Activated T-cell treated with anti-CD3 and anti-CD28 coated beads for 24 hours (primary cell): ENCODE measurements around the gene COL4A1.

Experiments used
- DNase-seq: peaks from one replicate; pipeline ENCODE4 v3.0.0-alpha.2; 2020; ENCODE audit warnings: low read depth

COL4A1 gene

DNA sequence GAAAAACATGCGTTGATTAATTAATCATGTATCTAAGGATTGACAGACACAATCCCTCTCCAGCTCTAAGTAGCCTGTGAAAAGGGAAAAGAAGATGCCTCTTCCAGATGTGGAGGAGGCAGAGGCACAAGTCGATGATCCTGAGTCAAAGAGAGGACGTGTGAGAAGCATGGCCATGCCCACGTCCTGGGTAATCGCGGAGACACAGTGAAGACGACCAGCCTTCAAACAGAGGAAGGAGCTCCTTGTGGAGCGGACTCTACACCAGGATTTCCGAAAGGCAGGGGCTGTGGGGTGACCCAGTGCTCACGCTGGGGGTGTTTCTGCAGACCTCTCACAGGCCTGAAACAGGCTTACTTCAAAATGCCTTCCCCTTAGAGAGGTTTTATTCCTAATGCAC lies 70.5 kb downstream of the COL4A1 start:
- DNase-seq = no peak

DNA sequence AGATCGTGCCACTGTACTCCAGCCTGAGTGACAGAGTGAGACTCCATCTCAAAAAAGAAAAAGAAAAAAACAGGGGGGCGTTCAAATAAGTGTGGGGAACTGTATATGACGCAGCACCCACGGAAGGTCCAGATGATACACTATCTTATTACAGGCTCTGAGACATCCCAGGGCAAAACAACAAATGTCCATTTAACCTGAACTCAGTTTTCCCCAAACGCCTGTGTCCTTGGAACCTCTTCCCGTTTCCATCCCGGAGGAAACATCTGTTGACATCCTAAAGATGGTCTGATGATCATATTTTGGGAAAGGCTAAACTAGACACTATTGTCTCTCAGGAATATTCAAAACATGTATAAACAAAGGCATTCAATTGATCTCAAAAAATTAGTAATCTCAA lies 72.4 kb downstream of the COL4A1 start:
- no peak for DNase-seq

DNA sequence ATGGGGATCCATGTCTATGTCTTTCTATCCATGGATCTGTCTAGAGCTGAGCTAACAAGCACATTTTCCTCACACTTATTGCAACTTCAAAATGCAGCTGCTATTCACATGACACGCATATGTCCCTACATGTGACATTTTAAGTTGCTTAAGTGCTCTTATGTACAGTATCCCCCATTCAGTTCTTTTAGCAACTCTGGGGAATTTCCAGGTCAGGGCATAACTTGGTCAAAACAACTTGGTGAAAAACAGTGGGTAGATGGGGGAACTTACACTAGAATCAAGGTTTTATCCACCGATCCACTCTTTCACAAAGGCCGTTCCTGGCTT lies 73.0 kb downstream of the COL4A1 start:
- no peak for DNase-seq

DNA sequence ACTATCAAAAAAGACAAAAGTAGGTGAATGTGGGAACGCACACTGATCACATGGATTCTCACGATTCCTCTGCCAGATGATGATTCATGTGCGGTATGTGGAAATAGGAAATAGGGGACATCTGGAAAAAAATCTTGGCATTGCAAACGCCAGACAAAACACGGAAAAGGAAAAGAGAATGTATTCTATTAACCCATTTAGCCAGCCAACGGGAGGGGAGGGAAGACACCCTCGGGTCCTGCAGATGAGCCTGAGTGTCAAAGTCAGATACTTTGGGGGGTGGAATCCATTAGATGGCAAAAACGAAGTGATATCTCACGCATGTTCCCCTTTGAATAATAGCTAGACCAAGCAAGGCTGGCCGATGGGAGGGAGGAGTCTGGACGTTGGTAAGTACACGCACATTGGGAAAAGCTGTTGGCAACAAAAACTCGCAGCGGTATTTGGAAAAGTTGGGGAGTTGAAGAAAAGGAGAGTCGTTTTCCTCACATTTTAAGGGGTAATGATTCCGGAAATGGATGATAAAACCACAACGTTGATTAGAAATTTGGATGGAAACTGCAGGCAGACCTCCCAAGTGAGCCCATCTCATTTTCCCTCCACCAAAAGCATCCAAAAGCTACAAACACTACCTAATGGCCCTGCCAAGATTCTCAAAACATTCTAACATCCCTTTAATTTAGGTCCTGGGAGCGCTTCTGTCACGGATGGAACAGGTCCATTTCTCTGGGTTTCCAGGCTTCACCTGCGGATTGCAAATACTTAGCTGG lies 73.6 kb downstream of the COL4A1 start:
- DNase-seq = no peak

DNA sequence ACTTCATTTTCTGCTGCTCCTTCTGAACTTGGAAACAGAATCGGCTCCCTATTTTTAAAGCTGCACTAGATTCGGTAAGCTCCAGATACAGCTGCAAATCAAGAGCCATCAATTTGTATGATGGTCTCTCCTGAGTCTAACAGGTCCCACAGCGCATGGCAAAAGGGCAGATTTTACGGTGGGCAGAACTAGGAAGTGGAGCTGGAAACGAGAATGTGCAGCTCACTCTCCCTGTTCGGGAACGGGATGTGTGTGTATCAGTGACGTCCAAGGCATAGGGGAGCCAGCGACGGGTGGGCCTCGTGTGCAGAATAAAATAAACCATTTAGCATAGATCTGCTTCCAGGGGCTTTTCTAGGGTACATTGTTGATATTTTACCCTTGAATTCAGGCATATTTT lies 74.2 kb downstream of the COL4A1 start:
- DNase-seq = no peak

DNA sequence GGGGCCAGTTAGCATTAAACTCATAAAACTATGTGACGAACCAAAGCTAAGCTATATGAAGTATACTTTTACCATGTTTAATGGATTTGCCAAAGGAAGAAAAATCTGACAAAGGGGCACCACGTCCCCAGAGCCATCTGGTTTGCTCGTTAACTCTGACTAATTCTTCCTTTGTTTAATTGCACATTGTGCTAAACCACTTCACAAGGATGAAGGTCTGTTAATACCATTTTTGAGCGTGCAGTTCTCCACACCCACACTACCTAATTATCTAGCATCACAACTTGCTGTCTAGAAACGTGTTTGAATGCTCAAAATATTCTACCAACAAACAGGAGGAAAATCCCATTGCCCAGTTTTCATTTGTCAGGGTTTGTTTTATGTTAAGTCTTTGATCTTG lies 74.8 kb downstream of the COL4A1 start:
- no peak for DNase-seq

DNA sequence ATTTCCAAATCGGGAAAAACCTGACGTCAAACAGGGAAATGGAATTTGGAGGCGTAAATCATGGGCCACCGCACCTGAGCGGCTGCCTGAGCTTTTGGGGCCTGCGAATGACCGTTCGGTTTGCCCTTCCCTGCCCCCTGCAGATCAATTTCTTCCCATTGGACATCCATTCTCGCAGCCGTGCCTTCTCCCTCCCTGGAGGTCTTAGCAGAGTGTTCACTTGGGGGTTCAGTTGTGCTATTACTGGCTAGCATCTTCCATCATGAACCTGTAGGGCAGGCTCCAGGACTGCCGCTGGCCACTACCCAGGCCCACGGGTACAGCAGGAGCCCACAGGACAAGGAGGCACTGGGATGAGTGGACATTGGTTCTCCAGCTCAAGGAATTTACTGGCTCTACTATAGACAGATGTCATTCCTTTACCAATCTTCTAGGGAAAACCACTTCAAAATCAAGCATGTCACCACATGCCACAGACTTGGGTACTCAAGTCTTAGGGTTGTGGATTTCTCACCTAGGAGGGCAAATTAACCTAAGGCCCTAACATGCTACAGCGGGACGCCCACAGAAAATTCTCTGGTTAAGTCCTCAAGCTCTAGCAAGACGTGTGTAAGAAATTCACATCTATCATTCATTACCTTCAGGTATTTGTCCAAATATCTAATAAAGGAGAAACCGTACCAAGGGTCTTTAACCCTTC lies 75.5 kb downstream of the COL4A1 start:
- DNase-seq = no peak

DNA sequence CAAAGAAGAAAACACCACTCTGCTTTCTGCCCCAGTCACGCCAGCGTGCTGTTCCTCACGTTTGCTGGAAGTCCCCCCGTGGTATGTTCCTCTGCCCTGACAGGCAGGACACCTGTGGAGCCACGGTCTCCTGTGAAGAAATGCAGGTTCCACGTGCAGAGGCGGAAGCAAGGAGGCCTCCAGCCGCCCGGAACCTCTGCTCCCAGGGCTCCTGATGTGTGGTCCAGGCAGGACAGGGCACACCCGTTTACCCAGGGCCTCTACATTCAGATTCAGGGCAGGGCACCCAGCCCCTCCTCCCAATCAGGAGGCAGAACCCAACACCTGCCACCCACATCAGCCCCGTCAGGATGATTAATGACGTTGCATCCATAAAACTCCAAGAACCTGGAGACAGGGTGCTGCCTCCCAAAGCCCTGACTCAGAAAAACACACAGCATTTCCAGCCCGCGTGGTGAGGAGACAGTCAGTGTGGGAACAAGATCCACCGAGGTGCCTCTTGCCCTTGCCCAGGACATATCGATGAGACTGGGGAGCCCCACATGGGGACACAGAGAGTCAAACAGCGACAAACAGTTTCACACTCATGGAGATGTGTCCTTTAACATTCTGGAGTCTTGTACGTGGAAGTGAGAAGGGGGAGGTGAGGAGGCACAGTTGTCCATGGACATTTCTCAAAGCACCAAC lies 76.2 kb downstream of the COL4A1 start:
- DNase-seq = no peak

DNA sequence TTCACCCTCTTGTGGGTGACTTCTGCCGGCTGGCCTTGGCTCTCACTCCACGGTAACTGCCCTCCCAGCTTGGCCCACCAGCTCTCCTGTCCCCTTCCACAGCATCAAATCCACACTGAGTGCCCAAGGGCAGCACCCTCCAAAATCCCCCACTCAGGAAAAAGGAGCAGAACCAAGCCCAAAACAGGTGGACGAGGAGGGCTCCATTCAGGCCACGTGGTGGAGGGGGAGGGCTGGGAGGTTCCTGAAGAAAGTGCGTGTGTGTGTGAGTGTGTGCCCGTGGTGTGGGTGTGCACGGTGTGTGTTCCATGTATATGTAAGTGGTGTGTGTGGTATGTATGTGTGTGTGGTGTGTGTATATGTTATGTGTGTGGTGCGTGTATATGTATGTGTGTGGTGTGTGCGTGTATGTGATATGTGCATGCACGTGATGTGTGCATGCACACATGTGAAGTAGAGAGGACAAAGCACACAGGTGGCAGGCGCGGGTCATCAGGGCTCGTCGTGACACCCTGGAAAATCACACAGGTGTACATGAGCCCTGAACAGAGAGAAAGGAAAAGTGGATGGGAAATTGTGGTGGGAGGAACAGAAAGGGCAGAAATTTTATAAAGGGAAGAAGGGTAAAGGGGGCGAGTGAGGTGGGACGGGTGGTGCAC lies 76.9 kb downstream of the COL4A1 start:
- no peak for DNase-seq

DNA sequence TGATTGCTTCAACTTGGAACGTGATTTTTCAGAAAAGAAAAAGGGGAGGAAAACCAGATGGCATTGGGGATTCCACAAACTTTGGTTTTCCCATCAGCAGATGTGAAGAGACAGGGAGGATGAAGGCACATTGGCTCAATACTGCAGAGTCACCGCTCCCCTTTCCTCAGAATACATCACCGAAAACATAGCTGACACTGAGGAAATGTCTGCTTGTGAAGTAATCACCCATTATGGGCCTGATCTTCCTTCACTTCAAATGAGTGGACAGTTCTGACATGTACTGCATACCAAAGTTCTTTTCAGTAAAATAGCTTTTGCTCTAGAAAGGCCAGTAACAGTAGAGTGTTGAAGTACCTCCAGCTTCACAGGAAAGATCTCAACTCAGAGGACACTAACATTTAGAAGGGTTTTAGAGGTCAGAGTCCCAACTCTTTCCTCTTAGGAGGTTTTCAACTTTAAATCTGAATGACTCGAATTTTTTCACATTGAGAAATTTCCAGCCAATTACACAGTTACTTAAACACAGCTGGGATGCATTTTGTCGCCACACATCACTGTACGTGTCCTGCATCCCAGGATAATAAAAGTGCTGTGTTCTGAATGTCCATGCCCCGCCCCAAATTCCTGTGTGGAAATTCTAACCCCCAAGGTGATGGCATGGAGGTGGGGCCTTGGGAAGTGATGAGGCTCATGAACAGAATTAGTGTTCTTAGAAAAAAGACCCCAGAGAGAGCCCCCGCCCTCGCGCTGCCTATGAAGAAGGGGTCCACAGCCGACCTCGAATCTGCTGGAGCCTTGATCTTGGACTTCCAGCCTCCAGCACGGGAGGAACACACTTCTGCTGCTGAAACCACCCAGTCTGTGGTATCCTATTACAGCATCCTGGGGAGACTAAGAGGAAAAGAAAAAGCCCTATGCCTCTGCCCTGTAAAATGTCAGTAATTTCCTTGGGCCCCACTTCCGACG lies 77.7 kb downstream of the COL4A1 start:
- DNase-seq = no peak

DNA sequence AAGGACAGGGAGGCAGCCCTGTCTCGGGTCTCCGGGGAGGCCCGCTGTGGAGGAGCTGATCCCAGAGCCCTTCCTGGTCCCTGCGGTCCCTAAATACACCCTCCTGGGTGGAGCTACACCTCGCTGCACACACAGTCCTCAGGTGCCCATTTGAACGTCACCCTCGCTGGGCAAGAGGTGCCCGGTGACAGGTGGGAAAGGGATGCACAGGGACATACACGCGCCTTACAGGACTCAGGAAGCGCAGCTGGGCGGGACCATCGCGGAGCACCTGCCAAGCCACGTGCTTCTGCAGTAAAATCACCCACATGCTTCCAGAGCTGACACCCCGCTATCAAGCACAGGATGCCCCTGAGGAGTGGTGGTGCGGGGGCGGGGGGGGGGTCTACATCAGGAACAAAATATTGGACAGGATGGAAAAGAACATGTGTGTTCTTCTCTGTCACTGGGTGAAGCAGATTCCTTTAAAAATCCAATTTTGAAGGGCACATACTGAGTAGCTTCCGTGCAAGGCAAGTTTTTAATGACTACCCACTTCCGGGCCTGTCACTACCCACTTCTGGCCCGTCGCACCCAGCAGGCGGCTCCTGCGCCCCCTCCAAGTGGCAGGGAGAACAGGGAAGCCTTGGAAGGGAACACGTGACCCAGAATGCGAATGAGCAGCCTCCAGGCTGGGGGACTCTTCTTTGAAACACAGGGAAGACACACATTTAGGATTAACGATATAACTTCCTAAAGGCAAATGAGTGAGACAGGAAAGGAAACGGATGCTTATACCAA lies 78.9 kb downstream of the COL4A1 start:
- no peak for DNase-seq

DNA sequence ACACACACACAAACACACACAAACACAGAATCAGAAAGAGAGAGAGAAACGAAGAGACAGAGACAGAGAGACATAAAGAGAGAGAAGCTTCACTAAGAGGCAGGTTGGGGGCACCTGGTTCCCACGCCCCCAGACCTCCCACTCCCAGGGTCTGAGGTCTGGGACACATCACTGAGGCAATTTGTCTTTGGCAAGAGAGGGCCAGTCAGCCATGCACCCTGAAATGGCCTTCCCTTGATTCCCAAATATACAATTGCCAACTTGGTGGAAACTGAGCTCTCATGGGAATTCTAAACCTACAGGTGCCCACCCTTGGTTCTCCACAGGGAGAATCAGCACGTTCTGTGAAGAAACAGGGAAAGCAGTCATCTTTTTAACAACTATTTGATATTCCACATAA lies 79.5 kb downstream of the COL4A1 start:
- DNase-seq = no peak

DNA sequence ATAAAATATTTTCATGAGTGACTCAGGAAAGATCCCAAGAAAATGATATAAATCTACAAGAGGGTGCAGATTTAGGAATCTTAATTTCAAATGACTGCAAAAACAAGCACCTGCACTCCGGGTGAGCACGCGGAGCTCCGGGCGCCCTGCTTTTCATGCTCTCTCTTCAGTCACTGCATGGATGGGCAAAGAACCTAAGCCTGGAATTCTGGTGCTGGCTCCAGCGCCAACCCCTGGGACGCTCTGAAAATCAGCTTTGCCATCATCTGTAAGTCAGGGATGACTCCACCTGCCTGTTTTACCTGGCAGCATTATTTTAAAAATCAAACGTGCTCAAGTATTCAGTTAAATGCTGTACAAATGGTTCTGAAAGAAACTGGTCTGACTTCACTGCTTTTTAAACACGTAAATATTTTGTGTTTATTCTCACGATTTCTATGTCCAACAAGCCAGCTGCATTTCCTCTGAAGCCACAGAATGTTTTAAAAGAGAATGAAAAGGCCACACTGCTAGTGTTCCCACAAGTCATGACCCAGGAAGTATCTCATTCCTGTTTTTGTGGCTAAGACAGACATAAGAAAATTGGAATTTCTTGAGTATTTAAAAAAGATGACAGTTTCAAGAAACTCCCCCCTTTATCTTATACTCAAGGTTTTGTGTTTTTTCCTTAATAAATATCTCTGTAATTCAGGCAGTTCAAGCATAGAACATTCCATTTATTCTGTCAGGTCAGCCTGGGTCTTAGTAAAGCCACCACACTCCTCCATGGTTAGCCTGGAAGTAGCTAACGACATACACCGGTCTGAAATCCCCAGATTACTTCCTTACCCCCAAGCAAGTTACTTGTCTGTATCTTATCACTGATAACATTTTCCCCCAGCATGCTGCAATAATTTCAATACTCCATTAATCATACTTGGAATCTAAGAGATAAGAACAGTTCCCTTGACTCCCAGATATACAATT lies 81.1 kb downstream of the COL4A1 start:
- no peak for DNase-seq

DNA sequence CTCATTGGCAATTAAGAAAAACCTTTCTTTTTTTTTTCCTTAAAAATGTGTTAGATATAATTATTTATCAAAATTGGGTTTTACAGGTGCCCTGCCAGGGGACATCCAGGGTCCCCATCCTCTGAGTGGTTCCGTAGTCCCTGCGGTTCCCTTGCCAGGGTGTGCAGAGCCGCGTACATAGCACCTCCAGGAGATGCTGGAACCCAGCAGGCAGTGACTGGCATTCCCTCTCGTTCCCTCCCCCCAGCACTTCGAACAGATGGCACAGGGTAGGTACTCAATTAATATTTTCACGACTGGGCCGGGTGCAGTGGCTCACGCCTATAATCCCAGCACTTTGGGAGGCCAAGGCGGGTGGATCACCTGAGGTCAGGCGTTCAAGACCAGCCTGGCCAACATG lies 82.0 kb downstream of the COL4A1 start:
- no peak for DNase-seq

DNA sequence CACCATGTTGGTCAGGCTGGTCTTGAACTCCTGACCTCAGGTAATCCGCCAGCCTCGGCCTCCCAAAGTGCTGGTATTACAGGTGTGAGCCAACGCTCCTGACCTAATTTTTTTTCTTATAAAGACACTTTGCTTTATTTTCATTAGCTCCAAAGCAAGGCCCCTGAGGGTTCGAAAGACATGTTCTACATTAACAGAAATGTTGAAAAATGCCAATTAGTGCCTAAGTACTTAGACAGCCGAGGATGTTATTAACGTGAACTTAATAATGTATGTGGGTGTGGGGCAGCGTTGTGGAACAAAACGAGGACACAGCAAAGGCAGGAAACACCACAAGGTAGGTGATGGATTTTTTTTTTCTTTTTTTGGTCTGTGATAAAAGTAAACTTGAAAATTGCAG lies 82.4 kb downstream of the COL4A1 start:
- no peak for DNase-seq

DNA sequence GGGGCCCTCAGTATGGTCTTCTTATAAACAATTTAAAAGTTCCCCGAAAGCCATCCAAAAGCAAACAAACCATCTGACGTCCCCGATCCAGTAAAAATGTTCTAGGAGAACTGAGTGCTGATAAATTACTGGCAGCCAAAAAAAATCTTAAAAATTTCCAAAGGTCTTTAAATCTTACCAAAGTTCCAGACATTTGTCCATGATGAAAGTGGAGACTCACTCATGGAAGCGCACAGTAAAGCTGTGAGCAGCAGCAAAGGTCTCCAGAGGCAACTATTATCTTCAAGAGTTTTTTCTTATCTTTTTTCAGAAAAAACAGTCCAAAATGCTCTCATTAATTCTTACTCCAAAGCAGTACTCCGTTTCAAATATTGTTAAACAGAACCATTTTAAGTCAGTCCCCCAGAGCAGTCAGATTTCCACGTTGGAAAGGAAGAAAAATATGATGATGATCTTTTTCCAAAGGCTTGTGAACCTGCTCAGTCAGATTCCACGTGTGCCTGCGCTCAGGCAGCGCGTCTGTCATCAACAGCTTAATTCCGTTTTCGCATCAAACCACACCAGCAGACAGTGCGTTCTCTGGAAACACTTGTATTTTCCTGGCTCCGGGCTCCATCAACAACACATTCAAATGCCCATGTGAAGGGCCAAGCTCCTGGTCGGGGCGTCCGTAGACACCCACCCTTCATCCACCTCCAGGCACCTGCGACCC lies 85.4 kb downstream of the COL4A1 start:
- no peak for DNase-seq

DNA sequence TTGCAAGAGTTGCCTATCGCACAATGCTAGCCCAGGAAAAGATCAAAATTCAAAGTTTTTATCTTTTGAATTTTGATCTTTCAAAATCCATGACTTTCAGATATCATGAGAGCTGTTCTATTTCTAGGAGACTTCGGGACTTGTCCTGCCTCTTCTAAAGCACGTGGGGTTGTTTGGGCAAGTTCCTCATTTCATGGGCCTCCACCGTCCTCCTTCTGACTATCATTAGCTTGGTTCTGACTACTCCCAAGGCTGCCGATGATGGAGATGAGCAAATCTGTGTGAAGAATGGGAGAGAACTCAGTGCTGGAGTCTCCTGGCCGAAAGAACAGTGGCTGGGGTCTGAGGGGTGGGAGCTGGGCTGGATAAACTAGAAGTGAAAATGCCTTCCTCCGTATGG lies 86.5 kb downstream of the COL4A1 start:
- DNase-seq = no peak

DNA sequence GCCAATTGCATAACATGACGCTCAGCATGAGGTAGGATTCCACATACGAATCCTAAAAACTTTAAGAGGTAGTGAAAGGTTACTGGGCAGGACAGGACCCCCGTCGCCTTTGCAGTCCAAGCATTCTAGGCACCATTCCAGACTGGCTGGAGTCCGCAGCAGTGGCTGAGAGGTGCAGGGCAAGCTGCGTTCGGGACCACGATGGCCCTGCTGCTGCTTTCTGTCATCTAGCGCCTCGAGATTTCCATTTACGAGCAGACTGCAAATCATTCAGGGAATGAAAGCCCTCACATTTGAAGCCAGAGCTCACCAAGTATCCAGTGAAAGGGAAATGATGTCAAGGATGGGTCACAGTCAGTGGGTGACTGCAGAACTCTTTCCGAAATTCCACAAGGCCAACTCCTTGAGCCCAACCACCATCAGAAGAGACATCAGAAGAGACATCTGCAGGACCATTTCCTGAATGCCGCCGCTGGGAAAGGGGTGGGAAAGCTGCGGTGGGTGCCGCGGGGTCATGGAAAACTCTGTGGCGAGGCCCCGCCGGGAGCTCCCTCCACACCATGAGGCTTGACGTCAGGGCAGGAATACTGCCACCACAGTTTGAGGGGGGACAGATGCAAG lies 88.3 kb downstream of the COL4A1 start:
- no peak for DNase-seq

DNA sequence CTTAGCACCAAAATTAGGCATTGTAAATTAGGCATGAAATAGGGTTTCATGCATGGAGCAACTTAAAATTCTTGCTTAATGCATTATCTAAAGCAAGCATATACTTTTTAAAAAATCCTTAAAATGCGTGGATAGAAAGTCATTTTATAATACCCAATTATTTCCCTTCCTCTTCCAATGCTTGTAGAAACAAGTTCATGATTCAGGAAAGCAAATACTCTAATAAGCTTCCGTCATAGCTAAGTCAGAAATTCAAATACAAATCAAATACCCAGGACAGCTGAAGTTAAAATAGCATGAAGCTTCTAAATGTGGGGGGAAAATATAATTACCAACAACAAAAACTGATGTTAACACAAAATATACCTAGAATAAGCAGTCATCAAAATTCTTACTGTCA lies 89.1 kb downstream of the COL4A1 start:
- DNase-seq = no peak
